ENCODE measurements around the gene JAKMIP1.
"Not testable (repeated sequence)": the region's sequence is repeated elsewhere in the genome, so short reads cannot be mapped to it uniquely, and the experiment has no call there.

JAKMIP1 gene

GRCh38 chr4:6002492-6002833 lies 197.9 kb downstream of the JAKMIP1 start:
- DNase-seq: no peak

DNA sequence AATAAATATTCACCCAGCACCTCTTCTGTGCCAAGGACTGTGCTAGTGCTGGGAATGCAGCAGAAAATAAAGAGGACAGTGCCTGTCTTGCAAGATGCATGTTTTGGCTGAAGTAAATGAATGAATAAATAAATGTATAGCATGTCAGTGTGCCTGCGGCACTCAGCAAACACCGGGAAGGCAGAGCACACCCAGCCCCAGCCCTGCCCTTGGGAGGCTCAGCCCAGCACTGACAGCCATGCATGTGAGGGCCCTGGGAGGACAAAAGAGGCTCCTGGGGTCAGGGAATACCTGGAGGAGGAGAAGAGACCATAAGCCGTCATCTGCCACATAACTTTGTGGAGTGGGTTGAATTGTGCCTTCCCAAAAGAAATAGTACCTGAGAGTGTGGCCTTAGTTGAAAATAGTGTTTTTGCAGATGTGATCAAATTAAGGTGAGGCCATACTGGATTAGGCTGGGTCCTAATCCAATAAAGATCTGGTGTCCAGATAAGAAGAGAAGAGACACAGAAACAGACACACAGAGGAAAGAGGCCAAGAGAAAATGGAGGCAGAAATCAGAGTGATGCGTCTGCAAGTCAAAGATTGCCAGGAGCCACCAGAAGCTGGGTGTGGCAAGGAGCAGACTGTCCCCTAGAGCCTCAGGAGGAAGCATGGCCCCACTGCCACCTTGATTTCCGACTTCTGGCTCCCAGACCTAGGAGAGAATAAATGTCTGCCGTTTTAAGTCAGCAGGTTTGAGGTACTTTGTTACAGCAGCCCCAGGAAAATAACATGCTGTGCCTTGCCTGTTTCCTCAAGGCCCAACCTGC lies 198.5 kb downstream of the JAKMIP1 start:
- DNase-seq: no peak

DNA sequence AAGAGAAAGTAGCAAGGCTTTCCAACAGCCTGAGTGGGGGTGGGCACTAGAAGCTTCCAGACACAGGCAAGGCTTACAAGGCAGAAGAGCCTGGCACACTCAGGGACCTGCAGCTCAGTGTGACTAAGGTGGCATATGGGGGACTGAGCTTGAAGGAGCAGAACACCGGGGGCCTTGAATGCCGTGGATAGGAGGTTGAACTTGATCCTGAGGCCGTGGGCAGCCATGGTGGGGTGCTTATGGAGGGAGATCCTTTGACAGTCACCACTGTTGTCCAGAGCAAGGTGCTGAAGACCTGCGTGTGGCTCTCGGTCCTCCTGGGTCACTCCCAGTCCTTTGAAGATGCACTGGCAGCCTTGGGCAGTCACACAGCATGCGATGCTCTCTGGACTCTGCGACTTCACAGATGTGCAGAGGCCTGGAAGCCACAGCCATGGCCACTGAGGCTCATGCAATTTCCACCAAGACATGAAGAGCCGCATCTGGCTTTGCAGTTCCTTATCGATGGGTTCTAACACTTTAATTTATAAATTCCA lies 200.5 kb downstream of the JAKMIP1 start:
- no peak for DNase-seq

DNA sequence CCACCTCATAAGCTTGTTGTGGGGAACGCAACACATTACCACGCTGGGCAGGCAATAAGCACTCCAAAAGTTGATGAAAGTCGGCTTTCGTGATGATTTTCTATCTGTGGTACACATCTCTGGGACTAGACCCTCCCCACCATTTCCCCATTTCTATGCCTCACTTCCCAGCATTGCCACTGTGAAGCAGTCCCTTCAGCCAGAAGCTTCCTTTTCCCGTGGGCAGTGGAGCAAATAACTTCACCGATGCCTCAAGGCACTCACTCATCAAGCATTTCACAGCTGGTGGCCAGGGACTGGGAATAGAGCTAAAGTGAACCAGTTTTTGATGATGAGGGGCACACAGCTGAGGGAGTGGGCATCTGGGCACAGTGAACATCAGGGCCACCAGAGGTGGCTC lies 201.0 kb downstream of the JAKMIP1 start:
- no peak for DNase-seq

- no peak for DNase-seq
These were observed 201.9 kb downstream of the JAKMIP1 start for GRCh38 chr4:5998333-5998936.

- no peak for DNase-seq
These were observed 203.7 kb downstream of the JAKMIP1 start for GRCh38 chr4:5996641-5997040.

- no peak for DNase-seq
These were observed 204.3 kb downstream of the JAKMIP1 start for GRCh38 chr4:5995901-5996623.

- no peak for DNase-seq
These were observed 206.2 kb downstream of the JAKMIP1 start for GRCh38 chr4:5993876-5994811.

GRCh38 chr4:5993346-5993745 lies 207.0 kb downstream of the JAKMIP1 start:
- not testable (repeated sequence) for DNase-seq

GRCh38 chr4:5992828-5993321 lies 207.5 kb downstream of the JAKMIP1 start:
- DNase-seq: no peak

- DNase-seq: no peak
These were observed 208.1 kb downstream of the JAKMIP1 start for GRCh38 chr4:5992171-5992827.

GRCh38 chr4:5991405-5991804 lies 208.9 kb downstream of the JAKMIP1 start:
- DNase-seq: no peak

DNA sequence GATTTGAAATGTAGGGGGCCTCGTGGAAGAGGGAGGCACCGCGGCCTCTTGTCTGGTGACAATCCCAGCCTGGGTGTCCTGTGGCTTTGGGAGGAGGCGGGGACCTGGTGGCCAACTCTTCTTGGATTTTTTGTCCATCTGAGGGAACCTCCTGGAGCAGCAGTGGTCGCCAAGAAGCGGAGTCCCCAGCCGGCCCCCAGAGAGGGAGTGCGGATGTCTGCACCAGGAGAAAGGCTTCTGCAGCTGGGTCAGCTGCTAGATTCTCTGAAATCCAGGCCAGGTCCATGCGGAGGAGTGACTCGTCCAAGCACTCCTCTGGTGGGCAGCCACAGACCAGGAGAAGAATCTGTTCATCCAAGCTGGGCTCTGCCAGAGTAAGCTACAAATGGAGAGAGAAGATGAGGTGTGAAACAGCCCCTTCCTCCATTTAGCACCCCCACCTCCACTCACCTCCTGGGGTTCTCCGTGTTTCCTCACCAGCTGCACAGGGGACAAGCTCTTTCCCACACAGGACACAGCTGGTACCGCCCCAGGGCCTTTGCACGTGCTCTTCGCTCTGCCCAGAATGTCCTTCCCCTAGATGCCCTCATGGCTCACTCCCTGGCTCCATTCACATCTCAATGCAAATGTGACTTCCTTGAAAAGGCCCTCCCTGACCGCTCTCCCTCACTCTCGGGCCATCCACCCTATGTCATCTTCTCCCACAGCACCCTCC lies 209.7 kb downstream of the JAKMIP1 start:
- no peak for DNase-seq

DNA sequence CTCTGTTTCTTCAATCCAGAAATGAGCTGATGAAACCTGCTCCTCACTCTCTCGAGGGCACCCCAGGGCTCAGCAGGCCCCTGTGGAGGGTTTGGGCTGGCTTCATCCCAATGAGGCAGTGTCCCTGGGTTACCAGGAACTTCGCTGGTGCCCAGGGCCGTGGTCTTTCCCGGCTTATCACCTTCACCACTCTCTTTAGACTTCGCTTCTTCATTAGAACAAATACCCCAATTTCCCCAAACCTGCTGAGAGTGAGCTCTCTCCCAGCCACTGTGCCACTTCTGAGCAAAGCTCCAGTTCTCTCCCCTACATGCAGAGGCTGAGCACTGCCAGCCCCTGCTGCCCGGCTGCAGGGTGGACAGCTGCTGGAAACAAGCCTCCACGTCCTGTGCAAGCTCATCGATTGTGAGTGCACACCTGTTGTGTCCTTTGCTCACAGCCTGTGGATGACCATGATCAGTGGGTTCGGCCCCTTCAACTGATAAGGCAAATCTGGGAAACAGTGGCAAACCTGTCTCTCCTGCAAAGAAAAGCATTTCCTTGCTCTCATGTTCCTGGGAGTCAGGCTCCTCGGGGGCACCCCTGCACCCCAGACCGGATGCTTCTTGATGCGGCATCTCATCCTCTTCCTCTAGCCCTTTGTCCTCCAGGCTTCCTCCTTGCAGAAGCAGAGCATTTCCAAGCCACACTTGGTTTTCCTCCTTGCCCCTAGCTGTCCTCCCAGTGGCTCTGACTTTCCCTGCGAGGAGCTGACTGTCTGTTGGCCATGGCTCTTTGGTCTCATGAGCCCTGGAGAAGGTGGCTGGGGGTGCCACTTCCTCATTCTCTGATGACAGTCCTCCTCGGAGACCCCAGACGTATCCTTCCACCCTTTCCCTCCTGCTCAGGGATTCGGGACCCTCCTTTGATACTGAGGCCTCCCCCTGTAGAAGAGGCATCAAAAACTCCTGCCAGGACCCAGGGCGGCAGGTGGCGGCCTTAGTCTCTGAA lies 210.8 kb downstream of the JAKMIP1 start:
- no peak for DNase-seq

- no peak for DNase-seq
These were observed 212.1 kb downstream of the JAKMIP1 start for GRCh38 chr4:5988086-5988845.

DNA sequence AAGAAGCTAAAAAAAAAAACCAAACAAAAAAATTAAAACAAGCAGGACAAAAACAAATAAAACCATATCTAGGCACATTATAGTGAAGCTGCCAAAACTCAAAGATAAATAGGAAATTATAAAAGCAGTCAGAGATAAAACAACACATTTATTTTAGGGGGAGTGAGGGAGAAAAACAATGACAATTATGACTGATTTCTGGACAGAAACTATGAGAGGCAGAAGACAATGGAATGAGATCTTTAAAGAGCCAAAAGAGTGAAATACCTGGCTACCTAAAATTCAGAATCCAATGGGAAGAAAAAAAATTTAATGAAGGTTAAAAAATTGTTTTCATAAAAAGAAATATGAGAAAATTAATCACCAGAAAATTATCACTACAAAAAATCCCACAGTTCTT lies 215.5 kb downstream of the JAKMIP1 start:
- no peak for DNase-seq

DNA sequence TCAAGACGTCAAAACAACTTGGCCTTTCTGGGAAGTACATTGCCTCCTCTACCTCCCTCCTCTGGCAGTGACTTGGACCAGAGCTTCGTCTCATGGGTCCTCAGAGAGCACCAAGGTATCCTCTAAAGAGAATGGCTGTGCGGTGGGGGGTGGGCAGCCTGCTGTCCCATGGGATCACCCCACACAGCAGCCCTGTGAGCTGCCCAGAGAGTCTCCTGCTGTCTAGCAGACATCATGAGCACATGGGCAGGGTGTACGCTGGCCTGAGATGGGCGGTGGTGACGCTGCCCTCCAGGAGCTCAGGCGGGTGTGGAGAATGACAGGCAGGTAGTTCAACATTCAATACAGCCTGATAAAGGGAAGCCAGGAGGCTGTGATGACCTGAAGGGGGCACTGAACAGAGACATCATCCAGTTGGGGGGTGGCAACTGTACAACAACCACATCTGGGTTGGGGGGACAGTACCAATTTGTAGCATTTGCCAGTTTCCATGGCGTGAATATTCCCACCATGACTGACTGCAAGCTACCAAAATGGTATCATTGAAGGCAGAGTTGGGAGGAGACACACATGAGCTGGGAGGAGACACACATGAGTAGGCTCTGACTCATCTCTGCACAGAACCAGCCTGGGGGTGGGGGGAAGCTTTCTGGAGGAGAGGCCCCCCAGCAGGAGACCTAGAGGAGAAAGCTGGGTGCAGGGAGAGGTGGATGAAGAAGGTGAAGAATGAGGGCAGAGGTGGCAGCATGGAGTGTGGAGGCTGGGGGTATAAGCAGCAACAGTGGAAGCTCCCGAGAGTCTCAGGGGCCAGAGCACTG lies 218.0 kb downstream of the JAKMIP1 start:
- DNase-seq: no peak
